Breast epithelium (tissue), 3 donors: Measurements from ENCODE around the gene CSNK1G1.

Experiments used
- CTCF ChIP-seq, 3 donors: fragments of 450-650 bp; IDR thresholded peaks; one replicate each; pipeline ENCODE4 v1.5.1; 2016 to 2017; ENCODE audit warnings: antibody characterized with exemption in 3 of 3, mild to moderate bottlenecking in 3 of 3, moderate library complexity in 3 of 3
- POLR2A ChIP-seq: fragments of 450-650 bp; IDR thresholded peaks from one replicate; pipeline ENCODE4 v1.6.1; 2016; ENCODE audit warnings: antibody characterized with exemption, mild to moderate bottlenecking, moderate library complexity

GRCh38 chr15:64286473-64286872, 69.5 kb downstream of the CSNK1G1 start:
- no peak for TF ChIP-seq POLR2A
- no peak for TF ChIP-seq CTCF (IDR thresholded peaks at IDR 0.05)
